Vagina (tissue), 2 donors: Measurements from ENCODE around the gene COL8A2. TPM values are rescaled to one million over a fixed set of nuclear protein-coding genes. Genes with fewer than 3 reads are reported as not detected.

Source experiments
- DNase-seq, 2 donors: peaks; one replicate each; pipeline ENCODE4 v3.0.0-alpha.2; 2017; ENCODE audit errors: extremely low spot score in 2 of 2
- H3K27ac ChIP-seq: fragments of 200-600 bp; sonication (generic); one replicate; pipeline ENCODE4 v1.5.1; 2019
- H3K27me3 ChIP-seq: fragments of 200-600 bp; sonication (generic); one replicate; pipeline ENCODE4 v1.5.1; 2019
- H3K36me3 ChIP-seq, 2 donors: fragments of 200-600 bp; sonication (generic); one replicate each; pipeline ENCODE4 v1.5.1; 2017 to 2019
- H3K4me1 ChIP-seq: fragments of 200-600 bp; sonication (generic); one replicate; pipeline ENCODE4 v1.5.1; 2019
- H3K4me3 ChIP-seq, 2 donors: fragments of 200-600 bp; sonication (generic); 1 replicate in 1 of 2; 2 replicates in 1 of 2; pipeline ENCODE4 v1.5.1; 2016 to 2019
- H3K9me3 ChIP-seq: fragments of 200-600 bp; sonication (generic); one replicate; pipeline ENCODE4 v1.5.1; 2019
- CTCF ChIP-seq, 3 experiments: fragments of 450-650 bp in 2 of 3; fragments of 200-600 bp in 1 of 3; sonication (generic) in 1 of 3; IDR thresholded peaks; one replicate each; pipeline ENCODE4 v1.5.1; 2017 to 2019; ENCODE audit warnings: antibody characterized with exemption in 3 of 3, mild to moderate bottlenecking in 2 of 3, moderate library complexity in 2 of 3
- POLR2A ChIP-seq, 2 donors: fragments of 450-650 bp; IDR thresholded peaks; one replicate each; pipeline ENCODE4 v1.6.1; 2017; ENCODE audit warnings: antibody characterized with exemption in 2 of 2, mild to moderate bottlenecking in 2 of 2, moderate library complexity in 2 of 2
- POLR2AphosphoS5 ChIP-seq, 2 donors: sonication (generic); formaldehyde crosslinking; IDR thresholded peaks; one replicate each; pipeline ENCODE4 v1.9.0; 2017; ENCODE audit warnings: antibody characterized with exemption in 2 of 2, mild to moderate bottlenecking in 2 of 2, low read depth in 1 of 2; ENCODE audit not compliant: insufficient read depth in 1 of 2
- intact Hi-C: fragments of 100-400 bp; cut with DNase I; formaldehyde crosslinking; loops from one replicate; pipeline ENCODE4 v1.15.1; 2023
- total RNA-seq: library from RNA; depleted of rRNA; stranded (reverse); fragments of >200 nt; gene quantifications from one replicate; pipeline ENCODE4 v1.2.3, GENCODE V29; 2016

COL8A2 gene
- 6.4 TPM for total RNA-seq

GRCh38 chr1:36125129-36125991 is at the start of gene COL8A2:
Gene COL8A2 (minus strand): TSS chr1:36125222. CDS start chr1:36100242, 24,980 bp downstream.
- H3K36me3 ChIP-seq = no peaks in the 10 kb centered on the region
- H3K27ac ChIP-seq = peak within 1 kb of the TSS; percentile 76
- peaks cover 32% of the 10 kb centered on the region for H3K4me1 ChIP-seq
- H3K4me3 ChIP-seq = peak within 1 kb of the TSS; percentile 42 to 52
- H3K9me3 ChIP-seq = no peaks in the 10 kb centered on the region
- no peaks in the 10 kb centered on the region for H3K27me3 ChIP-seq
- intact Hi-C loops = no loop called here
- no peak for TF ChIP-seq CTCF (IDR thresholded peaks at IDR 0.05)
- no peak for TF ChIP-seq POLR2A (IDR thresholded peaks at IDR 0.05)
- no peak for TF ChIP-seq POLR2AphosphoS5 (IDR thresholded peaks at IDR 0.05; ENCODE audit: insufficient read depth in 1 of 2, low read depth in 1 of 2)
- no peak for DNase-seq

GRCh38 chr1:36174713-36175112 is 49.7 kb upstream of the COL8A2 start:
- TF ChIP-seq POLR2A (IDR thresholded peaks at IDR 0.05) (no peak), POLR2AphosphoS5 (IDR thresholded peaks at IDR 0.05; ENCODE audit: insufficient read depth in 1 of 2, low read depth in 1 of 2) (no peak), CTCF (IDR thresholded peaks at IDR 0.05) (no peak)
- Histone ChIP-seq H3K4me1 (peaks cover 22% of the 10 kb centered on the region), H3K36me3 (peaks cover 0 to 88% of the 10 kb centered on the region in 2 donors), H3K27ac (peak overlapping the region; percentile 2), H3K27me3 (no peaks in the 10 kb centered on the region), H3K9me3 (no peaks in the 10 kb centered on the region), H3K4me3 (no peak overlapping the region)
- no peak for DNase-seq
- intact Hi-C loops = no loop called here

- Histone ChIP-seq H3K36me3 (peaks cover 0 to 70% of the 10 kb centered on the region in 2 donors), H3K4me3 (no peak overlapping the region), H3K4me1 (peaks cover 22% of the 10 kb centered on the region), H3K27me3 (no peaks in the 10 kb centered on the region), H3K27ac (no peak overlapping the region), H3K9me3 (no peaks in the 10 kb centered on the region)
- intact Hi-C loops = no loop called here
- TF ChIP-seq POLR2AphosphoS5 (IDR thresholded peaks at IDR 0.05; ENCODE audit: insufficient read depth in 1 of 2, low read depth in 1 of 2) = no peak
- TF ChIP-seq POLR2A (IDR thresholded peaks at IDR 0.05) = no peak
- TF ChIP-seq CTCF (IDR thresholded peaks at IDR 0.05) = no peak
- DNase-seq = no peak
Observed at GRCh38 chr1:36172983-36173382, 48.0 kb upstream of the COL8A2 start.

GRCh38 chr1:36172017-36172747 is 47.2 kb upstream of the COL8A2 start:
- Histone ChIP-seq H3K4me1 (peaks cover 25% of the 10 kb centered on the region), H3K27ac (no peak overlapping the region), H3K27me3 (no peaks in the 10 kb centered on the region), H3K36me3 (peaks cover 0 to 62% of the 10 kb centered on the region in 2 donors), H3K9me3 (no peaks in the 10 kb centered on the region), H3K4me3 (no peak overlapping the region)
- DNase-seq = no peak
- intact Hi-C loops = no loop called here
- no peak for TF ChIP-seq POLR2AphosphoS5 (IDR thresholded peaks at IDR 0.05; ENCODE audit: insufficient read depth in 1 of 2, low read depth in 1 of 2)
- TF ChIP-seq CTCF (IDR thresholded peaks at IDR 0.05) = no peak
- TF ChIP-seq POLR2A (IDR thresholded peaks at IDR 0.05) = no peak
